ENCODE measurements around the gene FBXW7. TPM values are rescaled to one million over a fixed set of nuclear protein-coding genes. Genes with fewer than 3 reads are reported as not detected.

The FBXW7 gene
- total and polyA plus RNA-seq, 2 of the 8 experiments (the other 6 are each of a cell fraction or from before 2014, with no cell fraction given) = 6.0 to 26.7 TPM

DNA sequence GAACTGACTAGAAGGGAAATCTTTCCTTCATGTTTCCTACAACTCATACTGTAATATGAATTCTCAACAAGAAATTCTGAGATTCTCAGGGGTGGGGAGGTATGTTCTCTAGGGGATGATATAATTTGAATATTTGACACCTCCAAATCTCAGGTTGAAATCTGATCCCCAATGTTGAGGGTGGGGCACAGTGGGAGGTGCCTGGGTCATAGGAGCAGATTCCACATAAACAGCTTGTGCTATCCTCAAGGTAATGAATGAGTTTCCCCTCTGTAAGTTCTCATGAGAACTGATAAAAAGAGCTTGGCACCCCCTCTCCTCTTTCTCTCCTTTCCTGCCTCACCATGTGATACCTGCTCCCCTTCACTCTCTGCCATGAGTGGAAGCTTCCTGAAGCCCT is 21.5 kb downstream of the FBXW7 start:
- peaks cover 0 to 90% of the 10 kb centered on the region in 2 experiments; a peak in 2 of 4 replicates for H3K79me2 ChIP-seq (ENCODE audit: control insufficient read depth in 1 of 2, insufficient read depth in 2 of 2, low read length in 2 of 2)
- POLR2A ChIA-PET (ENCODE audit: partially characterized antibody) = interaction anchor here (0.7 to 1.4 kb wide), 3 partner anchors 14 to 21 kb away, joined by 4 read pairs; partner anchors contain the start of gene FBXW7
- H4K5ac ChIP-seq (ENCODE audit: insufficient read length, low read depth, low read length) = no peak overlapping the region
- no peak overlapping the region for H3K27ac ChIP-seq (ENCODE audit: low read depth, low read length)
- H2BK15ac ChIP-seq (ENCODE audit: low read length) = no peak overlapping the region
- FAIRE-seq (no peak), DNase-seq (ENCODE audit: low read depth in 1 of 2, low spot score in 2 of 2) (no peak)
- peaks cover 0 to 8% of the 10 kb centered on the region in 2 experiments for H4K20me1 ChIP-seq (replicated peaks in 1 of 2; ENCODE audit: control insufficient read depth in 1 of 2, insufficient read depth in 2 of 2, low read length in 2 of 2)
- no peak overlapping the region for H3K56ac ChIP-seq (replicated peaks; ENCODE audit: insufficient read length, low read depth, low read length)
- no peak overlapping the region for H2BK20ac ChIP-seq (ENCODE audit: low read length)
- H2BK5ac ChIP-seq (ENCODE audit: low read depth, low read length) = no peak overlapping the region
- H3K4ac ChIP-seq (replicated peaks; ENCODE audit: insufficient read length, low read depth, low read length) = no peak overlapping the region
- no peak overlapping the region for H3K14ac ChIP-seq (ENCODE audit: insufficient read length)
- H3K36me3 ChIP-seq (ENCODE audit: control insufficient read depth in 2 of 4, insufficient read depth in 4 of 4, low read length in 3 of 4) = no peaks in the 10 kb centered on the region
- no peak overlapping the region for H4K8ac ChIP-seq (ENCODE audit: extremely low read depth, insufficient read depth, low read length)
- H2AFZ ChIP-seq (ENCODE audit: low read length) = no peak overlapping the region
- H3K4me2 ChIP-seq (ENCODE audit: insufficient read depth in 1 of 2, low read depth in 2 of 2, low read length in 2 of 2) = peak overlapping the region in 1 of 2 experiments; percentile 22; a peak in 1 of 4 replicates
- H3K79me1 ChIP-seq (ENCODE audit: low read depth, low read length) = 0 out of 2 replicates have a peak, but pooled peaks cover 2% of the 10 kb centered on the region
- peaks cover 0 to 9% (median 7%) of the 10 kb centered on the region in 4 experiments; a peak in 4 of 7 replicates for H3K4me1 ChIP-seq (replicated peaks in 1 of 4; ENCODE audit: control insufficient read depth in 3 of 4, insufficient read depth in 4 of 4, low read length in 3 of 4)
- H3K9ac ChIP-seq (replicated peaks in 1 of 4; ENCODE audit: extremely low read depth in 1 of 4, low read depth in 3 of 4, low read length in 3 of 4) = no peak overlapping the region
- no peak overlapping the region; a peak in 1 of 8 replicates for H3K4me3 ChIP-seq (ENCODE audit: extremely low read depth in 1 of 4, insufficient read depth in 2 of 4, low read depth in 3 of 4, low read length in 4 of 4)
- no peaks in the 10 kb centered on the region for H3K9me3 ChIP-seq (ENCODE audit: insufficient read depth in 2 of 2, low read depth in 1 of 2, low read length in 1 of 2)
- H2BK12ac ChIP-seq (ENCODE audit: low read depth, low read length) = no peak overlapping the region
- H3K23me2 ChIP-seq (ENCODE audit: low read depth, low read length) = no peaks in the 10 kb centered on the region
- H3K18ac ChIP-seq (ENCODE audit: extremely low read depth, low read length) = no peak overlapping the region
- no peaks in the 10 kb centered on the region for H3K27me3 ChIP-seq (replicated peaks in 1 of 4; ENCODE audit: control insufficient read depth in 3 of 4, extremely low read depth in 1 of 4, insufficient read depth in 3 of 4, low read length in 3 of 4)
- no peak overlapping the region for H2AK5ac ChIP-seq (ENCODE audit: low read depth, low read length)
- CTCF ChIA-PET (ENCODE audit: partially characterized antibody) = interaction anchor here (1.1 to 1.9 kb wide), 4 partner anchors 13 to 125 kb away, joined by 4 to 6 read pairs (median 6); no protein-coding TSS in a partner anchor
- H3K23ac ChIP-seq (ENCODE audit: insufficient read length) = no peak overlapping the region
- no peak overlapping the region for H4K91ac ChIP-seq (replicated peaks; ENCODE audit: insufficient read length, low read length)
- no peak overlapping the region for H2BK120ac ChIP-seq (replicated peaks; ENCODE audit: low read depth, low read length)
- TF ChIP-seq, protein P1, sequence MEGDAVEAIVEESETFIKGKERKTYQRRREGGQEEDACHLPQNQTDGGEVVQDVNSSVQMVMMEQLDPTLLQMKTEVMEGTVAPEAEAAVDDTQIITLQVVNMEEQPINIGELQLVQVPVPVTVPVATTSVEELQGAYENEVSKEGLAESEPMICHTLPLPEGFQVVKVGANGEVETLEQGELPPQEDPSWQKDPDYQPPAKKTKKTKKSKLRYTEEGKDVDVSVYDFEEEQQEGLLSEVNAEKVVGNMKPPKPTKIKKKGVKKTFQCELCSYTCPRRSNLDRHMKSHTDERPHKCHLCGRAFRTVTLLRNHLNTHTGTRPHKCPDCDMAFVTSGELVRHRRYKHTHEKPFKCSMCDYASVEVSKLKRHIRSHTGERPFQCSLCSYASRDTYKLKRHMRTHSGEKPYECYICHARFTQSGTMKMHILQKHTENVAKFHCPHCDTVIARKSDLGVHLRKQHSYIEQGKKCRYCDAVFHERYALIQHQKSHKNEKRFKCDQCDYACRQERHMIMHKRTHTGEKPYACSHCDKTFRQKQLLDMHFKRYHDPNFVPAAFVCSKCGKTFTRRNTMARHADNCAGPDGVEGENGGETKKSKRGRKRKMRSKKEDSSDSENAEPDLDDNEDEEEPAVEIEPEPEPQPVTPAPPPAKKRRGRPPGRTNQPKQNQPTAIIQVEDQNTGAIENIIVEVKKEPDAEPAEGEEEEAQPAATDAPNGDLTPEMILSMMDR (IDR thresholded peaks at IDR 0.05; ENCODE audit: control extremely low read depth in 1 of 3, insufficient read depth in 1 of 3, low read depth in 1 of 3, low read length in 3 of 3) = no peak
- TF ChIP-seq, protein P2, sequence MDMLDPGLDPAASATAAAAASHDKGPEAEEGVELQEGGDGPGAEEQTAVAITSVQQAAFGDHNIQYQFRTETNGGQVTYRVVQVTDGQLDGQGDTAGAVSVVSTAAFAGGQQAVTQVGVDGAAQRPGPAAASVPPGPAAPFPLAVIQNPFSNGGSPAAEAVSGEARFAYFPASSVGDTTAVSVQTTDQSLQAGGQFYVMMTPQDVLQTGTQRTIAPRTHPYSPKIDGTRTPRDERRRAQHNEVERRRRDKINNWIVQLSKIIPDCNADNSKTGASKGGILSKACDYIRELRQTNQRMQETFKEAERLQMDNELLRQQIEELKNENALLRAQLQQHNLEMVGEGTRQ (IDR thresholded peaks at IDR 0.05; ENCODE audit: low read length) = no peak
- TF ChIP-seq CTBP2 (IDR thresholded peaks at IDR 0.05; ENCODE audit: borderline replicate concordance, insufficient read depth, insufficient read length, low read length) = no peak
